Activated CD4-positive, alpha-beta T cell treated with anti-CD3 and anti-CD28 coated beads for 36 hours (primary cell): ENCODE results near the gene DNAJC27. TPM values are rescaled to one million over a fixed set of nuclear protein-coding genes. Genes with fewer than 3 reads are reported as not detected.

ENCODE experiments used
- ATAC-seq: fragments of 200-7000 bp; cut with Tn5 transposase; one replicate; pipeline ENCODE4 v1.10.0; 2021; ENCODE audit warnings: mild to moderate bottlenecking, moderate library complexity
- CTCF ChIA-PET: fragments of 350-600 bp; sonication (Branson Sonifier 250); formaldehyde crosslinking; loops from one replicate; lab custom pipeline; 2021; ENCODE audit warnings: antibody characterized with exemption; lab: Charles Lee
- POLR2A ChIA-PET: fragments of 350-600 bp; sonication (Branson Sonifier 250); formaldehyde crosslinking; loops from one replicate; lab custom pipeline; 2021; ENCODE audit warnings: antibody characterized with exemption, inconsistent platforms; lab: Charles Lee
- DNase-seq: peaks from one replicate; pipeline ENCODE4 v3.0.0-alpha.2; 2020
- H3K27ac Mint-ChIP-seq: one replicate; pipeline ENCODE4 v1.8.0; 2021; ENCODE audit warnings: mixed read lengths
- H3K27me3 Mint-ChIP-seq: one replicate; pipeline ENCODE4 v1.8.0; 2021; ENCODE audit warnings: mixed read lengths
- H3K36me3 Mint-ChIP-seq: one replicate; pipeline ENCODE4 v1.8.0; 2021; ENCODE audit warnings: low read depth, mixed read lengths
- H3K4me1 Mint-ChIP-seq: one replicate; pipeline ENCODE4 v1.8.0; 2021; ENCODE audit warnings: mixed read lengths
- H3K4me3 Mint-ChIP-seq: one replicate; pipeline ENCODE4 v1.8.0; 2021; ENCODE audit warnings: mild to moderate bottlenecking, moderate library complexity, mixed read lengths
- H3K9me3 Mint-ChIP-seq: one replicate; pipeline ENCODE4 v1.8.0; 2021; ENCODE audit warnings: low read depth, mixed read lengths
- intact Hi-C, 2 experiments: fragments of 100-400 bp; cut with DNase I in 1 of 2; cut with micrococcal nuclease in 1 of 2; formaldehyde crosslinking; loops; one replicate each; pipeline versions ENCODE4 v1.14.2 to v1.15.1; 2022 to 2024; cut with DNase I, micrococcal nuclease
- total RNA-seq, 2 experiments: library from RNA; stranded (reverse); gene quantifications; one replicate each; pipeline ENCODE4 v1.2.3, GENCODE V29; 2021

The DNAJC27 gene
- total RNA-seq, 2 experiments from 2014 or later: 5.9 to 6.6 TPM

GRCh38 chr2:24947561-24948157 is 24.1 kb downstream of the DNAJC27 start:
- DNase-seq: no peak

GRCh38 chr2:24945907-24946306 is 25.8 kb downstream of the DNAJC27 start:
- POLR2A ChIA-PET: interaction anchor here (1.0 kb wide), 1 partner anchor 8 kb away, joined by 3 read pairs; no protein-coding TSS in a partner anchor
- no peaks in the 10 kb centered on the region for H3K27me3 Mint-ChIP-seq
- H3K27ac Mint-ChIP-seq: peak overlapping the region; percentile 68
- CTCF ChIA-PET: interaction anchor here (0.6 kb wide), 2 partner anchors 26 to 251 kb away, joined by 3 read pairs; no protein-coding TSS in a partner anchor
- H3K4me1 Mint-ChIP-seq: no peaks in the 10 kb centered on the region
- peaks cover 18% of the 10 kb centered on the region for H3K36me3 Mint-ChIP-seq
- DNase-seq (no peak), ATAC-seq (no peak)
- no peaks in the 10 kb centered on the region for H3K9me3 Mint-ChIP-seq
- intact Hi-C loops: no loop called here
- H3K4me3 Mint-ChIP-seq: no peak overlapping the region

More at GRCh38 chr2:24947561-24948157, 24.1 kb downstream of the DNAJC27 start:
- no peaks in the 10 kb centered on the region for H3K9me3 Mint-ChIP-seq
- ChIA-PET POLR2A (interaction anchor here (0.7 kb wide), 1 partner anchor 598 kb away, joined by 4 read pairs; no protein-coding TSS in a partner anchor), CTCF (no interaction called here)
- H3K4me1 Mint-ChIP-seq: no peaks in the 10 kb centered on the region
- no peak for ATAC-seq
- no peak overlapping the region for H3K27ac Mint-ChIP-seq
- intact Hi-C loops: no loop called here
- H3K4me3 Mint-ChIP-seq: no peak overlapping the region
- no peaks in the 10 kb centered on the region for H3K27me3 Mint-ChIP-seq
- H3K36me3 Mint-ChIP-seq: peaks cover 27% of the 10 kb centered on the region

- no peaks in the 10 kb centered on the region for H3K9me3 Mint-ChIP-seq
- H3K27ac Mint-ChIP-seq: no peak overlapping the region
- intact Hi-C loops: no loop called here
- no peaks in the 10 kb centered on the region for H3K27me3 Mint-ChIP-seq
- CTCF ChIA-PET: interaction anchor here (0.7 to 1.2 kb wide), 4 partner anchors 9 to 379 kb away, joined by 3 to 5 read pairs (median 4); no protein-coding TSS in a partner anchor
- no peak for ATAC-seq
- no peak for DNase-seq
- POLR2A ChIA-PET: no interaction called here
- H3K4me3 Mint-ChIP-seq: no peak overlapping the region
- no peaks in the 10 kb centered on the region for H3K4me1 Mint-ChIP-seq
- H3K36me3 Mint-ChIP-seq: peaks cover 13% of the 10 kb centered on the region
Measured at GRCh38 chr2:24943427-24944053, 28.2 kb downstream of the DNAJC27 start.

- H3K36me3 Mint-ChIP-seq: no peaks in the 10 kb centered on the region
- no peaks in the 10 kb centered on the region for H3K27me3 Mint-ChIP-seq
- H3K4me1 Mint-ChIP-seq: no peaks in the 10 kb centered on the region
- ATAC-seq (no peak), DNase-seq (no peak)
- CTCF ChIA-PET: interaction anchor here (0.6 kb wide), 1 partner anchor 608 kb away, joined by 3 read pairs; no protein-coding TSS in a partner anchor
- H3K9me3 Mint-ChIP-seq: no peaks in the 10 kb centered on the region
- no peak overlapping the region for H3K4me3 Mint-ChIP-seq
- POLR2A ChIA-PET: no interaction called here
- intact Hi-C loops: no loop called here
- H3K27ac Mint-ChIP-seq: no peak overlapping the region
Measured at GRCh38 chr2:24939353-24939752, 32.4 kb downstream of the DNAJC27 start.

- Mint-ChIP-seq H3K9me3 (no peaks in the 10 kb centered on the region), H3K36me3 (no peaks in the 10 kb centered on the region), H3K4me1 (no peaks in the 10 kb centered on the region), H3K27ac (no peak overlapping the region), H3K4me3 (no peak overlapping the region), H3K27me3 (no peaks in the 10 kb centered on the region)
- ChIA-PET POLR2A (no interaction called here), CTCF (interaction anchor here (0.6 to 1.0 kb wide), 2 partner anchors 223 to 527 kb away, joined by 3 read pairs; no protein-coding TSS in a partner anchor)
- no peak for ATAC-seq
- DNase-seq: no peak
- intact Hi-C loops: no loop called here
Measured at GRCh38 chr2:24937236-24937635, 34.5 kb downstream of the DNAJC27 start.

GRCh38 chr2:24935145-24935544 is 36.6 kb downstream of the DNAJC27 start:
- no peaks in the 10 kb centered on the region for H3K36me3 Mint-ChIP-seq
- ChIA-PET CTCF (interaction anchor here (0.5 kb wide), 1 partner anchor 417 kb away, joined by 3 read pairs; no protein-coding TSS in a partner anchor), POLR2A (interaction anchor here (0.7 kb wide), 2 partner anchors 18 to 109 kb away, joined by 3 read pairs; no protein-coding TSS in a partner anchor)
- intact Hi-C loops: no loop called here
- ATAC-seq (no peak), DNase-seq (no peak)
- H3K4me3 Mint-ChIP-seq: no peak overlapping the region
- no peaks in the 10 kb centered on the region for H3K27me3 Mint-ChIP-seq
- H3K4me1 Mint-ChIP-seq: peaks cover 5% of the 10 kb centered on the region
- H3K27ac Mint-ChIP-seq: no peak overlapping the region
- no peaks in the 10 kb centered on the region for H3K9me3 Mint-ChIP-seq

GRCh38 chr2:24932715-24933114 is 39.0 kb downstream of the DNAJC27 start:
- H3K27ac Mint-ChIP-seq: no peak overlapping the region
- DNase-seq (no peak), ATAC-seq (no peak)
- peaks cover 5% of the 10 kb centered on the region for H3K4me1 Mint-ChIP-seq
- CTCF ChIA-PET: no interaction called here
- H3K36me3 Mint-ChIP-seq: no peaks in the 10 kb centered on the region
- POLR2A ChIA-PET: no interaction called here
- no peak overlapping the region for H3K4me3 Mint-ChIP-seq
- H3K9me3 Mint-ChIP-seq: no peaks in the 10 kb centered on the region
- intact Hi-C loops: no loop called here
- H3K27me3 Mint-ChIP-seq: no peaks in the 10 kb centered on the region

GRCh38 chr2:24930768-24931167 is 41.0 kb downstream of the DNAJC27 start:
- ChIA-PET CTCF (interaction anchor here (0.7 to 1.0 kb wide), 2 partner anchors 132 to 520 kb away, joined by 3 to 6 read pairs; no protein-coding TSS in a partner anchor), POLR2A (interaction anchor here (0.6 kb wide), 1 partner anchor 55 kb away, joined by 8 read pairs; no protein-coding TSS in a partner anchor)
- DNase-seq (peak; percentile 38), ATAC-seq (peak; percentile 72)
- H3K4me1 Mint-ChIP-seq: peaks cover 5% of the 10 kb centered on the region
- H3K27me3 Mint-ChIP-seq: no peaks in the 10 kb centered on the region
- no peak overlapping the region for H3K4me3 Mint-ChIP-seq
- intact Hi-C loops: no loop called here
- H3K36me3 Mint-ChIP-seq: no peaks in the 10 kb centered on the region
- H3K27ac Mint-ChIP-seq: no peak overlapping the region
- no peaks in the 10 kb centered on the region for H3K9me3 Mint-ChIP-seq

- Mint-ChIP-seq H3K4me3 (no peak overlapping the region), H3K27ac (no peak overlapping the region), H3K27me3 (no peaks in the 10 kb centered on the region), H3K36me3 (no peaks in the 10 kb centered on the region), H3K9me3 (no peaks in the 10 kb centered on the region), H3K4me1 (peaks cover 5% of the 10 kb centered on the region)
- ATAC-seq (no peak), DNase-seq (no peak)
- ChIA-PET POLR2A (no interaction called here), CTCF (interaction anchor here (0.6 kb wide), 1 partner anchor 819 kb away, joined by 3 read pairs; no protein-coding TSS in a partner anchor)
- intact Hi-C loops: no loop called here
Measured at GRCh38 chr2:24929230-24929629, 42.5 kb downstream of the DNAJC27 start.

GRCh38 chr2:24928036-24928435 is 43.7 kb downstream of the DNAJC27 start:
- Mint-ChIP-seq H3K27me3 (no peaks in the 10 kb centered on the region), H3K4me1 (peaks cover 5% of the 10 kb centered on the region), H3K36me3 (no peaks in the 10 kb centered on the region), H3K4me3 (no peak overlapping the region), H3K9me3 (no peaks in the 10 kb centered on the region), H3K27ac (no peak overlapping the region)
- intact Hi-C loops: no loop called here
- ATAC-seq (no peak), DNase-seq (no peak)
- POLR2A ChIA-PET: no interaction called here
- CTCF ChIA-PET: no interaction called here

- Mint-ChIP-seq H3K27ac (peak overlapping the region; percentile 30), H3K4me3 (no peak overlapping the region), H3K27me3 (no peaks in the 10 kb centered on the region), H3K4me1 (peaks cover 5% of the 10 kb centered on the region), H3K36me3 (no peaks in the 10 kb centered on the region), H3K9me3 (no peaks in the 10 kb centered on the region)
- intact Hi-C loops: no loop called here
- peak; percentile 56 for DNase-seq
- ATAC-seq: peak; percentile 57
- ChIA-PET POLR2A (no interaction called here), CTCF (no interaction called here)
Measured at GRCh38 chr2:24926602-24927252, 45.0 kb downstream of the DNAJC27 start.
